GM12875 (cell line): Measurements from ENCODE around the gene LHX4.

Experiments
- H3K4me3 ChIP-seq: one replicate; pipeline ENCODE4 v1.5.1; 2011; ENCODE audit warnings: low read depth, low read length, control low read depth
- CTCF ChIP-seq: IDR thresholded peaks from 2 replicates; pipeline ENCODE4 v1.5.1; 2011; ENCODE audit warnings: low read depth, mild to moderate bottlenecking, control low read depth, inconsistent platforms, low read length, moderate library complexity, borderline replicate concordance; ENCODE audit not compliant: insufficient read depth

The LHX4 gene

GRCh38 chr1:180250499-180250770, 20.4 kb downstream of the LHX4 start:
- no peak for TF ChIP-seq CTCF

GRCh38 chr1:180250883-180251509, 20.9 kb downstream of the LHX4 start:
- no peak overlapping the region for H3K4me3 ChIP-seq
- TF ChIP-seq CTCF: no peak

More at GRCh38 chr1:180250499-180250770, 20.4 kb downstream of the LHX4 start:
- no peak overlapping the region for H3K4me3 ChIP-seq

DNA sequence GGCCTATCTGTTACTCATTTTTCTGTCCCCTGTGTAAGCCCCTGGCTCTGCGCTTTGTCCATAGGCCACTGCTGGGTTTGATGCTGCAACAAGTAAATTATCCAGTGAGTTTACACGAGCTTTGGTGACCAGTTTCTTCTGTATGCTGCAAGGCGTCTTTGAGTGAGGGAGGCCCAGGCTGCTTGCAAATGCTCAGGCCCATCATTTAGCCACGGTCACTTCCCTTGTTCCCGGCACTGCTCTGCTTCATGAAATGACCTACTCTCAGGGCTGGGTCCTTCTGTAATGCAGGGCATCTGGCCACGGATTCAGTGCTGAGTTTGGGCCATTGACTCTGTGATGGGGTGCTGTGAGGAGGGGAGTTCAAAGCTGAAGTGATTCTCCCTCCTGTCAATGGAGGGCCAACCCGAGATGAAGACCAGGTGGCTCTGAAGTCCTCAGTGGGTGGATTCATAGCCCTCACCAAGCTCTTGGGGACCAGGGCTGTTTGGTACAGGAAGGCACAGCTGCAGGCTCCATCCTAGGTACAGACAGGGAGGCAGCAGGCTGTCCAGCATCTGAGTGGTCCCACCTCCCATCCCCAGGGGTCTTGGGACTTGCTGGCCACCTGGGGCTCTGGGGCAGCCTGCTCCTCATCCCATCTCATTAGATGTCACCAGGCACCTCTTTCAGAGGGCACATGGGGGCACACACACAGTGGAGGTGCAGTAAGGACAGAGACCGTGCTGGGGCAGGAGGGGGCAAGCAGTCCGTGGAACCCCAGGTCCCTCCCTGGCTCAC, 21.7 kb downstream of the LHX4 start:
- H3K4me3 ChIP-seq: no peak overlapping the region
- TF ChIP-seq CTCF: no peak

GRCh38 chr1:180252638-180253536, 22.8 kb downstream of the LHX4 start:
- TF ChIP-seq CTCF: peak; percentile 89
- H3K4me3 ChIP-seq: no peak overlapping the region

- no peak overlapping the region for H3K4me3 ChIP-seq
- TF ChIP-seq CTCF: no peak
These were observed 23.8 kb downstream of the LHX4 start for GRCh38 chr1:180253585-180254495.

- H3K4me3 ChIP-seq: no peak overlapping the region
- TF ChIP-seq CTCF: no peak
These were observed 24.4 kb downstream of the LHX4 start for GRCh38 chr1:180254496-180254819.
